Neural cell (in vitro differentiated cells): Measurements from ENCODE around the gene PLCH1. TPM values are rescaled to one million over a fixed set of nuclear protein-coding genes. Genes with fewer than 3 reads are reported as not detected.

Experiments used
- H2AFZ ChIP-seq: fragments of 200-600, 300-800 bp; sonication (generic), shearing (Covaris generic); 2 replicates; pipeline ENCODE4 v1.6.0; 2014; ENCODE audit warnings: low read depth, mild to moderate bottlenecking, antibody characterized with exemption, low read length, moderate library complexity
- H3F3A ChIP-seq: fragments of 200-600 bp; shearing (Covaris generic); 2 replicates; pipeline ENCODE4 v1.6.1; 2016; ENCODE audit warnings: mild to moderate bottlenecking, moderate library complexity, mixed read lengths, antibody characterized with exemption, low read length; ENCODE audit not compliant: insufficient read depth, poor library complexity, severe bottlenecking
- H3K27ac ChIP-seq: fragments of 200-600, 300-800 bp; sonication (generic), shearing (Covaris generic); 2 replicates; pipeline ENCODE4 v1.5.1; 2014; ENCODE audit warnings: mild to moderate bottlenecking, low read length, moderate library complexity
- H3K27me3 ChIP-seq: fragments of 300-800, 200-600 bp; sonication (generic), shearing (Covaris generic); 2 replicates; pipeline ENCODE4 v1.6.0; 2014; ENCODE audit warnings: mild to moderate bottlenecking, low read depth, low read length, moderate library complexity; ENCODE audit not compliant: insufficient read depth
- H3K36me3 ChIP-seq: fragments of 300-800, 200-600 bp; sonication (generic), shearing (Covaris generic); 2 replicates; pipeline ENCODE4 v1.5.1; 2014; ENCODE audit warnings: mild to moderate bottlenecking, antibody characterized with exemption, low read length, moderate library complexity; ENCODE audit not compliant: insufficient read depth
- H3K4me2 ChIP-seq: fragments of 300-800, 200-600 bp; sonication (generic), shearing (Covaris generic); 2 replicates; pipeline ENCODE4 v1.6.0; 2014; ENCODE audit warnings: mild to moderate bottlenecking, low read length
- H3K4me3 ChIP-seq: fragments of 300-800, 200-600 bp; sonication (generic), shearing (Covaris generic); 2 replicates; pipeline ENCODE4 v1.5.1; 2014; ENCODE audit warnings: mild to moderate bottlenecking, low read length, moderate library complexity
- H3K79me2 ChIP-seq: fragments of 200-600 bp; shearing (Covaris generic); replicated peaks from 2 replicates; pipeline ENCODE4 v1.6.0; 2014; ENCODE audit warnings: mild to moderate bottlenecking, low read length, moderate library complexity; ENCODE audit not compliant: insufficient read depth
- H3K9ac ChIP-seq: fragments of 300-800, 200-600 bp; sonication (generic), shearing (Covaris generic); 2 replicates; pipeline ENCODE4 v1.6.1; 2016; ENCODE audit warnings: mild to moderate bottlenecking, low read length, mixed read lengths
- H3K9me2 ChIP-seq: fragments of 200-600 bp; shearing (Covaris generic); 2 replicates; pipeline ENCODE4 v1.6.1; 2016; ENCODE audit warnings: mild to moderate bottlenecking, low read length, mixed read lengths; ENCODE audit not compliant: insufficient read depth
- H3K9me3 ChIP-seq: fragments of 200-600, 300-800 bp; sonication (generic), shearing (Covaris generic); 2 replicates; pipeline ENCODE4 v1.6.1; 2016; ENCODE audit warnings: mild to moderate bottlenecking, mixed run types, low read length, moderate library complexity, mixed read lengths
- H4K20me1 ChIP-seq: fragments of 200-600 bp; shearing (Covaris generic); 2 replicates; pipeline ENCODE4 v1.6.1; 2016; ENCODE audit warnings: mild to moderate bottlenecking, mixed run types; ENCODE audit not compliant: insufficient read depth
- EP300 ChIP-seq: fragments of 450-650 bp; conservative IDR thresholded peaks from 2 replicates; pipeline ENCODE4 v1.6.1; 2014; ENCODE audit warnings: antibody characterized with exemption, mild to moderate bottlenecking, moderate library complexity; ENCODE audit not compliant: poor library complexity, severe bottlenecking
- EZH2 ChIP-seq: fragments of 200-600, 300-800 bp; shearing (Covaris generic), sonication (generic); IDR thresholded peaks from 2 replicates; pipeline ENCODE4 v1.6.1; 2014; ENCODE audit warnings: antibody characterized with exemption, low read length, borderline replicate concordance, mild to moderate bottlenecking; ENCODE audit not compliant: insufficient read depth, poor library complexity, severe bottlenecking
- MXI1 ChIP-seq: fragments of 450-650 bp; conservative IDR thresholded peaks from 2 replicates; pipeline ENCODE4 v1.6.1; 2014; ENCODE audit warnings: antibody characterized with exemption, mild to moderate bottlenecking; ENCODE audit not compliant: poor library complexity, severe bottlenecking
- POLR2AphosphoS5 ChIP-seq: IDR thresholded peaks from 2 replicates; pipeline ENCODE4 v1.6.1; 2012
- RAD21 ChIP-seq: fragments of 450-650 bp; conservative IDR thresholded peaks from 2 replicates; pipeline ENCODE4 v1.6.1; 2014; ENCODE audit warnings: antibody characterized with exemption, mild to moderate bottlenecking, moderate library complexity
- SMC3 ChIP-seq: fragments of 450-650 bp; conservative IDR thresholded peaks from 2 replicates; pipeline ENCODE4 v1.6.1; 2014; ENCODE audit warnings: antibody characterized with exemption, mild to moderate bottlenecking, moderate library complexity; ENCODE audit not compliant: poor library complexity
- TAF1 ChIP-seq: IDR thresholded peaks from 2 replicates; pipeline ENCODE4 v1.6.1; 2012; ENCODE audit warnings: low read depth
- polyA plus RNA-seq: library from polyadenylated mRNA; depleted of rRNA; stranded (reverse); fragments of >200 nt; gene quantifications from 2 replicates; pipeline ENCODE4 v1.2.3, GENCODE V29; 2014
- TF ChIP-seq, protein P1 (sequence below): fragments of 450-650 bp; IDR thresholded peaks from 2 replicates; pipeline ENCODE4 v1.5.1; 2014; ENCODE audit warnings: antibody characterized with exemption, mild to moderate bottlenecking, moderate library complexity; ENCODE audit not compliant: poor library complexity, severe bottlenecking
- TF ChIP-seq, protein P2 (sequence below): IDR thresholded peaks from 2 replicates; pipeline ENCODE4 v1.6.1; 2012; ENCODE audit warnings: borderline replicate concordance

The PLCH1 gene
- polyA plus RNA-seq, 1 donor from 2014 or later, result 13.5 TPM

DNA sequence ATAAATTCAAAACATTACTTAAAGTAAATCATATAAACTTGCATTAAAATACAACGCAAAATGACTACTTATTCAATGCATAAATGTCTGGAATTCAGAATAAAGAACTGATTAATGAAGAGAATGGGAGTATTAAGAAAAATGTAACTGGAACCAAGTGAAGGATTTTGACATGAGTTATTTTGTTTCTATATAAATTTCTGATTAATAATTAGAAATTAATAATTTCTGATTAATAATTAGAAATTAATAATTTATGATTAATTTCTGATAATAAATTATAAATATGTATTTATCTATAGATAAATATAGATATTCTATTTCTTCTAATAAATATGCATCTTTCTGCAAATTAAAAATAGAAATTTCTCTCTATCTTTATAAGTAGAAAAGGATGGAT, 291.4 kb downstream of the PLCH1 start:
- Histone ChIP-seq H3K9ac (no peak overlapping the region), H2AFZ (no peak overlapping the region), H3K9me3 (no peaks in the 10 kb centered on the region), H3K27ac (no peak overlapping the region), H3K27me3 (no peaks in the 10 kb centered on the region), H3K9me2 (no peaks in the 10 kb centered on the region), H3K36me3 (no peaks in the 10 kb centered on the region), H4K20me1 (no peaks in the 10 kb centered on the region), H3K4me2 (no peak overlapping the region), H3K4me3 (no peak overlapping the region), H3F3A (no peaks in the 10 kb centered on the region), H3K79me2 (no peaks in the 10 kb centered on the region)
- no peak for TF ChIP-seq EZH2
- TF ChIP-seq RAD21, result no peak
- TF ChIP-seq POLR2AphosphoS5, result no peak
- no peak for TF ChIP-seq MXI1
- no peak for TF ChIP-seq TAF1
- no peak for TF ChIP-seq EP300
- TF ChIP-seq, protein P1, sequence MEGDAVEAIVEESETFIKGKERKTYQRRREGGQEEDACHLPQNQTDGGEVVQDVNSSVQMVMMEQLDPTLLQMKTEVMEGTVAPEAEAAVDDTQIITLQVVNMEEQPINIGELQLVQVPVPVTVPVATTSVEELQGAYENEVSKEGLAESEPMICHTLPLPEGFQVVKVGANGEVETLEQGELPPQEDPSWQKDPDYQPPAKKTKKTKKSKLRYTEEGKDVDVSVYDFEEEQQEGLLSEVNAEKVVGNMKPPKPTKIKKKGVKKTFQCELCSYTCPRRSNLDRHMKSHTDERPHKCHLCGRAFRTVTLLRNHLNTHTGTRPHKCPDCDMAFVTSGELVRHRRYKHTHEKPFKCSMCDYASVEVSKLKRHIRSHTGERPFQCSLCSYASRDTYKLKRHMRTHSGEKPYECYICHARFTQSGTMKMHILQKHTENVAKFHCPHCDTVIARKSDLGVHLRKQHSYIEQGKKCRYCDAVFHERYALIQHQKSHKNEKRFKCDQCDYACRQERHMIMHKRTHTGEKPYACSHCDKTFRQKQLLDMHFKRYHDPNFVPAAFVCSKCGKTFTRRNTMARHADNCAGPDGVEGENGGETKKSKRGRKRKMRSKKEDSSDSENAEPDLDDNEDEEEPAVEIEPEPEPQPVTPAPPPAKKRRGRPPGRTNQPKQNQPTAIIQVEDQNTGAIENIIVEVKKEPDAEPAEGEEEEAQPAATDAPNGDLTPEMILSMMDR, result no peak
- TF ChIP-seq SMC3, result no peak
- TF ChIP-seq, protein P2, sequence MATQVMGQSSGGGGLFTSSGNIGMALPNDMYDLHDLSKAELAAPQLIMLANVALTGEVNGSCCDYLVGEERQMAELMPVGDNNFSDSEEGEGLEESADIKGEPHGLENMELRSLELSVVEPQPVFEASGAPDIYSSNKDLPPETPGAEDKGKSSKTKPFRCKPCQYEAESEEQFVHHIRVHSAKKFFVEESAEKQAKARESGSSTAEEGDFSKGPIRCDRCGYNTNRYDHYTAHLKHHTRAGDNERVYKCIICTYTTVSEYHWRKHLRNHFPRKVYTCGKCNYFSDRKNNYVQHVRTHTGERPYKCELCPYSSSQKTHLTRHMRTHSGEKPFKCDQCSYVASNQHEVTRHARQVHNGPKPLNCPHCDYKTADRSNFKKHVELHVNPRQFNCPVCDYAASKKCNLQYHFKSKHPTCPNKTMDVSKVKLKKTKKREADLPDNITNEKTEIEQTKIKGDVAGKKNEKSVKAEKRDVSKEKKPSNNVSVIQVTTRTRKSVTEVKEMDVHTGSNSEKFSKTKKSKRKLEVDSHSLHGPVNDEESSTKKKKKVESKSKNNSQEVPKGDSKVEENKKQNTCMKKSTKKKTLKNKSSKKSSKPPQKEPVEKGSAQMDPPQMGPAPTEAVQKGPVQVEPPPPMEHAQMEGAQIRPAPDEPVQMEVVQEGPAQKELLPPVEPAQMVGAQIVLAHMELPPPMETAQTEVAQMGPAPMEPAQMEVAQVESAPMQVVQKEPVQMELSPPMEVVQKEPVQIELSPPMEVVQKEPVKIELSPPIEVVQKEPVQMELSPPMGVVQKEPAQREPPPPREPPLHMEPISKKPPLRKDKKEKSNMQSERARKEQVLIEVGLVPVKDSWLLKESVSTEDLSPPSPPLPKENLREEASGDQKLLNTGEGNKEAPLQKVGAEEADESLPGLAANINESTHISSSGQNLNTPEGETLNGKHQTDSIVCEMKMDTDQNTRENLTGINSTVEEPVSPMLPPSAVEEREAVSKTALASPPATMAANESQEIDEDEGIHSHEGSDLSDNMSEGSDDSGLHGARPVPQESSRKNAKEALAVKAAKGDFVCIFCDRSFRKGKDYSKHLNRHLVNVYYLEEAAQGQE, result no peak

DNA sequence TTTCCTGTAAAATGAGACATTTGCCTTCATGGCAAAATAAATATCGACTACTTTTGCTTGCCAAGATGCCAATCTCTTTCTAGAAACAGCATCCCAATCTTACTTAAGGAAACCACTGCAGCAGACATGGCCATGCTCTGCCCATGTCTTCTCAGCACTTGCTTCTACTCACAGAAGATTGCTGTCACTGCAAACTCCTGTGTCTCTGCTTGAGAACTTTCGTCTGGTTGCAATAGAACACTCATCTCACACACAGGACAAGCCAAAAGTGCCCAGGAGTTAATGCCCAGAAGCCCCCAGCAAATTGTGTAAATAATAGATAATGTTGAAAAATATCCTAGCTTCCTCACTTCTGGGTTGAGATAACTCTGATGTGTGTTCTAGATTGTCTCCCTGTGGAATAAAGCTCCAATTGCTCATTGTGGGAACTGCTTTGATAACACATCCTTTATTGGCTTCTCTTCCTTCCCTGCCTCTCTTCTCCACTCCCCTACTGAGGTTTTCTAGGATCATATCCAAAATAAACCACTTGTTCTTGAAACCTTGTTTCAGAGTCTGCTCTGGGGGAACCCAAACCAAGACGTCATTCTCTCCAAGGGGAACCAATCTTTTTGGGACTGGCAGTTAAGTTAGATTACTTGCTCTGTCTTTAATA, 295.1 kb downstream of the PLCH1 start:
- H3K79me2 ChIP-seq, result no peaks in the 10 kb centered on the region
- H3K9me2 ChIP-seq, result no peaks in the 10 kb centered on the region
- no peaks in the 10 kb centered on the region for H3K36me3 ChIP-seq
- H3F3A ChIP-seq, result no peaks in the 10 kb centered on the region
- no peak overlapping the region for H3K27ac ChIP-seq
- H3K4me3 ChIP-seq, result no peak overlapping the region
- no peaks in the 10 kb centered on the region for H4K20me1 ChIP-seq
- TF ChIP-seq POLR2AphosphoS5, result no peak
- TF ChIP-seq MXI1, result no peak
- no peak for TF ChIP-seq EZH2
- H3K27me3 ChIP-seq, result no peaks in the 10 kb centered on the region
- H3K9ac ChIP-seq, result no peak overlapping the region
- no peaks in the 10 kb centered on the region for H3K9me3 ChIP-seq
- H2AFZ ChIP-seq, result no peak overlapping the region
- H3K4me2 ChIP-seq, result no peak overlapping the region
